Parathyroid adenoma (tissue), 2 donors: ENCODE results near the gene EVX2.

Experiments
- H2AFZ ChIP-seq: fragments of 300-600 bp; sonication (generic); one replicate; pipeline ENCODE4 v1.7.0; 2017; ENCODE audit warnings: antibody characterized with exemption, mild to moderate bottlenecking
- H3K27ac ChIP-seq: fragments of 300-600 bp; sonication (generic); one replicate; pipeline ENCODE4 v1.7.0; 2017
- H3K27me3 ChIP-seq: fragments of 300-600 bp; sonication (generic); one replicate; pipeline ENCODE4 v1.7.0; 2017; ENCODE audit warnings: low read length; ENCODE audit not compliant: control insufficient read depth, insufficient read depth
- H3K36me3 ChIP-seq: fragments of 300-600 bp; sonication (generic); one replicate; pipeline ENCODE4 v1.7.0; 2017; ENCODE audit warnings: low read length; ENCODE audit not compliant: control insufficient read depth, insufficient read depth
- H3K4me1 ChIP-seq: fragments of 300-600 bp; sonication (generic); one replicate; pipeline ENCODE4 v1.7.0; 2017; ENCODE audit warnings: control low read depth
- H3K4me2 ChIP-seq: fragments of 300-600 bp; sonication (generic); one replicate; pipeline ENCODE4 v1.7.0; 2017; ENCODE audit warnings: low read length
- H3K4me3 ChIP-seq: fragments of 300-600 bp; sonication (generic); one replicate; pipeline ENCODE4 v1.7.0; 2017; ENCODE audit warnings: low read depth, low read length
- H3K79me2 ChIP-seq: fragments of 300-600 bp; sonication (generic); one replicate; pipeline ENCODE4 v1.7.0; 2017; ENCODE audit warnings: control low read depth
- H3K9ac ChIP-seq: fragments of 300-600 bp; sonication (generic); one replicate; pipeline ENCODE4 v1.7.0; 2017; ENCODE audit warnings: mild to moderate bottlenecking
- H3K9me3 ChIP-seq: fragments of 300-600 bp; sonication (generic); one replicate; pipeline ENCODE4 v1.7.0; 2017; ENCODE audit warnings: low read length; ENCODE audit not compliant: control insufficient read depth
- TF ChIP-seq, protein P1 (sequence below): fragments of 300-600 bp; sonication (generic); IDR thresholded peaks from one replicate; pipeline ENCODE4 v1.7.0; 2017; ENCODE audit warnings: antibody characterized with exemption, mild to moderate bottlenecking
- donor health status: primary hyperparathyroidism.

Gene EVX2

DNA sequence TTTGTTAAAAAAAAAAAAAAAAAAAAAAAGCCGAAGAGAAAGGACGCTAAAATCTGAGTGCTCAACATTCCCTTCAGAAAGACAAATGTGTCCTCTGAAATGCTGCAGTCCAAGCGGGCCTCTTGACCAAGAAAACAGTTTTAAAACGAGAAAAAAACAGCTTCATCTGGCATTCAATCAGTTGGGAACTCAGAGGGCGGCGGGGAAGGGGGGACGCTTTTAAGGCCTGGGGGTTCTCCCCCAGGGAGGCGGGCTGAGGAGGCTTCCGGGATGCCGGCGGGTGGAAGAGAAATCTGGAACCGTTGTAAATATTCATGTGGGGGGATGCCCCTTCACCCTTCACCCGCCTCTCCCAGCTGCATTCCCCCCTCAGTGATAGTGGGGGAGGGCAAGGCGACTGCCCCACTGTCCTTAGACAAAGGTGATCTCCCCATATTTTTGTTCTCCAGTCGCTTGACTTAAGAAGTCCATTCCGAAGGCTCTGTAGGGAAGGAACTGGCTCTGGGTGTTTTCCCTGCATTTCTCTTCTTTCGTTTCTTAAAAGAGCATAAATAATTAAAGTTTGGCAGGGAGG lies 20.1 kb upstream of the EVX2 start:
- Histone ChIP-seq H3K79me2 (no peaks in the 10 kb centered on the region), H2AFZ (no peak overlapping the region), H3K27ac (no peak overlapping the region), H3K9me3 (no peaks in the 10 kb centered on the region), H3K9ac (no peak overlapping the region), H3K4me2 (no peak overlapping the region), H3K27me3 (peaks cover 27% of the 10 kb centered on the region), H3K36me3 (no peaks in the 10 kb centered on the region), H3K4me1 (no peaks in the 10 kb centered on the region), H3K4me3 (no peak overlapping the region)
- TF ChIP-seq, protein P1, sequence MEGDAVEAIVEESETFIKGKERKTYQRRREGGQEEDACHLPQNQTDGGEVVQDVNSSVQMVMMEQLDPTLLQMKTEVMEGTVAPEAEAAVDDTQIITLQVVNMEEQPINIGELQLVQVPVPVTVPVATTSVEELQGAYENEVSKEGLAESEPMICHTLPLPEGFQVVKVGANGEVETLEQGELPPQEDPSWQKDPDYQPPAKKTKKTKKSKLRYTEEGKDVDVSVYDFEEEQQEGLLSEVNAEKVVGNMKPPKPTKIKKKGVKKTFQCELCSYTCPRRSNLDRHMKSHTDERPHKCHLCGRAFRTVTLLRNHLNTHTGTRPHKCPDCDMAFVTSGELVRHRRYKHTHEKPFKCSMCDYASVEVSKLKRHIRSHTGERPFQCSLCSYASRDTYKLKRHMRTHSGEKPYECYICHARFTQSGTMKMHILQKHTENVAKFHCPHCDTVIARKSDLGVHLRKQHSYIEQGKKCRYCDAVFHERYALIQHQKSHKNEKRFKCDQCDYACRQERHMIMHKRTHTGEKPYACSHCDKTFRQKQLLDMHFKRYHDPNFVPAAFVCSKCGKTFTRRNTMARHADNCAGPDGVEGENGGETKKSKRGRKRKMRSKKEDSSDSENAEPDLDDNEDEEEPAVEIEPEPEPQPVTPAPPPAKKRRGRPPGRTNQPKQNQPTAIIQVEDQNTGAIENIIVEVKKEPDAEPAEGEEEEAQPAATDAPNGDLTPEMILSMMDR: no peak

DNA sequence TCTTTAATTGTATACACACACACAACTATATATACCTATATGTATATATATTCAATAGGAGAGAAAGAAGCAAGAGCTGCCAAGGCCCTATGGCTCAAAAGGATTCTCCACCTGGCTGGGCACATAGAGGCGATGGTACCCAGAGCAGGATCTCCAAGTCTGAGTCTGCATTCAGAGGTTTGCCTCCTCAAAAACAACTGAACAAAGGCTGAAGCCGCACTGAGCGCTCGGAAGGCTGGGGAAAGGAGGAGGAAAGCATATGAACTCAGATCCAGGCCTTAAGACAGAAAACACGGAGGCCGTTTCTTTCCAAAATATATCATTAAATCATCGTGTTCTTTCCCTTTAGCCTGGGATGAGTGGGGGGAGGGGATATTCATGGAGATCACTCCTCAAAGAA lies 19.4 kb upstream of the EVX2 start:
- no peaks in the 10 kb centered on the region for H3K36me3 ChIP-seq
- TF ChIP-seq, protein P1: no peak
- H3K79me2 ChIP-seq: no peaks in the 10 kb centered on the region
- no peak overlapping the region for H3K9ac ChIP-seq
- H3K4me3 ChIP-seq: no peak overlapping the region
- no peaks in the 10 kb centered on the region for H3K9me3 ChIP-seq
- H3K27me3 ChIP-seq: peaks cover 31% of the 10 kb centered on the region
- H3K4me2 ChIP-seq: no peak overlapping the region
- no peak overlapping the region for H3K27ac ChIP-seq
- H2AFZ ChIP-seq: no peak overlapping the region
- H3K4me1 ChIP-seq: no peaks in the 10 kb centered on the region

DNA sequence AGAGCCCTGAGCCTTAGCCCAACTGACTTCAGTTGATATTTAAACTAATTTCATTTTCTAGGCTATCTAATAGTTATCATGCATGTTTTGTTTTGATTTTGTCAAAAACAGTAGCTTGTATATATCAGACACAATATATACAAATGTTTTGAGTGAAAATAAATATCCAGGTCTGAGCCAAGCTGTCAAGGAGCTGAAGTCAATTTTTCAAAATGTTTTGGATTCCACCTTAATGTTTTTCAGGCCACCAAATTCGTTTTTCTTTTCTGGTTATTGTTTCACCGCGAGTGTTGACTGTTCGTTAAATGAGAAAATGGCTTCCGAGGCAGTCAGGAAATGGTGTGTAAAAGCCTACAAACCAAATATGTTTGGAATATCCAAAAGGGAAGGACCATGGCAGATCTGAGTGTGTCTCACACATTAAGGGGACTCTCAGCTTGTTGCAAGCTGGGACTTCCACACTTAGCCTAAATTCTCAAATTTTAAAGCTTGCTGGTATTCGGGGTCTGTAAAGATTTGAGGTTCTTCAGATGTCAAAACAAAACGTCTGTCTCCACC lies 18.6 kb upstream of the EVX2 start:
- Histone ChIP-seq H3K9ac (no peak overlapping the region), H3K4me2 (no peak overlapping the region), H3K36me3 (no peaks in the 10 kb centered on the region), H3K79me2 (no peaks in the 10 kb centered on the region), H3K4me1 (no peaks in the 10 kb centered on the region), H3K9me3 (no peaks in the 10 kb centered on the region), H3K4me3 (no peak overlapping the region), H3K27ac (no peak overlapping the region), H3K27me3 (peaks cover 31% of the 10 kb centered on the region), H2AFZ (no peak overlapping the region)
- TF ChIP-seq, protein P1: no peak

DNA sequence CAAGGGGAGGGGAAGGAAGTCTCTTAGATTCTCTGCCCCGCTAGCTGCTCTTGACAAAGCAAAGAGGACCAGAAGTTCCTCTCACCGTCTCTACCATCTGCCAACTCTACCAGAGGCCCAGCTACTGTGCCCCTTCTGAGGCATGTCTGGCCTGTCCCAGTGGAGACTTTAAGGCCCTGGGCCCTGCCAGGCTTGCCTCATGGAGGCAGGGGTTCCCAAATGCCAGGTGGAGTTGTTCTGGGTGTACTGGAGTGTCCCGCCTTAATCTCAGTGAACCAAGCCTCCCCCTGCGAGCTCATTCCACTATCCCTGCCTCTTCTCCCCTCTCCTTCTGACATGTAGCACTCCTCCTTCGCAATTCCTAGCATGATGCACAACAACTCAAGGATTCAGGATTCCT lies 18.1 kb upstream of the EVX2 start:
- H3K4me3 ChIP-seq: no peak overlapping the region
- H3K79me2 ChIP-seq: no peaks in the 10 kb centered on the region
- no peak overlapping the region for H3K27ac ChIP-seq
- no peaks in the 10 kb centered on the region for H3K4me1 ChIP-seq
- no peak overlapping the region for H3K9ac ChIP-seq
- peaks cover 34% of the 10 kb centered on the region for H3K27me3 ChIP-seq
- TF ChIP-seq, protein P1: no peak
- H3K9me3 ChIP-seq: no peaks in the 10 kb centered on the region
- no peak overlapping the region for H2AFZ ChIP-seq
- no peaks in the 10 kb centered on the region for H3K36me3 ChIP-seq
- no peak overlapping the region for H3K4me2 ChIP-seq

DNA sequence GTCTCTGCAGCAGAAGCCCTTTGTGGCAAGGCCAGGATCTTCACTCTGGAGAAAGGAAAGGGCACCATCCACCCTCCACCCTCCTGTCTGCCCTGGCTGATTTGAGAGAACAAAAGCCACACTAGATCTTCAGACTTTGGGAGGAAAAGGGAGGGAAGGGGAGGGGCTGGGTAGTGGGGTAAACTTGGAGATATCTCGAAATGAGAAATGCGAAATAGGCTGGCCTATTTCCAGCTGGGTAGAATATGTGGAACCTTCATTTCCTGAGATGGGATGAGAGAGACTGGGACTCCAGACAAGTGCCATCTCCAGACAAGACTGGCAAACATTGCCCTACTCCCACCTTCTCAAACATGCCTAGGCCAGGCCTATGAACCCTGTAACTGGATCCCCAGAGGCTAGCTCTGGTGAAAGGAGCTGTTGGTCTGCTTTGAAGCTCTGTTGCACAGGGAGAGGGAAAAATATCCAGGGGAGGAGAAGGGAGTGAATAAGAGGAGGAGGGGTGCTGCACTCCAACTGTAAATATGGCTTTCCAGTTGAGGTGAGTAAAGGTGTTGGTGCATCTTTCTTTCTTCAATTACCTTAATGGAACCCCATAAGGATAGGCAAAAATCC lies 17.6 kb upstream of the EVX2 start:
- Histone ChIP-seq H3K4me1 (no peaks in the 10 kb centered on the region), H3K27ac (no peak overlapping the region), H3K4me3 (no peak overlapping the region), H2AFZ (no peak overlapping the region), H3K4me2 (no peak overlapping the region), H3K9ac (no peak overlapping the region), H3K36me3 (no peaks in the 10 kb centered on the region), H3K9me3 (no peaks in the 10 kb centered on the region), H3K27me3 (peaks cover 34% of the 10 kb centered on the region), H3K79me2 (no peaks in the 10 kb centered on the region)
- TF ChIP-seq, protein P1: no peak
